Loucy (cell line): Measurements from ENCODE around the gene BCL7B.

ENCODE experiments used
- CTCF ChIP-seq: fragments of 200-600 bp; sonication (generic); conservative IDR thresholded peaks from 2 replicates; pipeline ENCODE4 v1.5.1; 2014; ENCODE audit warnings: mild to moderate bottlenecking, antibody characterized with exemption, low read length
- EZH2phosphoT487 ChIP-seq: fragments of 200-600 bp; IDR thresholded peaks from 2 replicates; pipeline ENCODE4 v1.6.1; 2018; ENCODE audit warnings: antibody characterized with exemption, mild to moderate bottlenecking, moderate library complexity, borderline replicate concordance

GRCh38 chr7:73526896-73527821 lies 30.3 kb downstream of the BCL7B start:
- TF ChIP-seq CTCF (no peak), EZH2phosphoT487 (no peak)
